Left hindlimb (tissue), 1 donor: ENCODE results near the gene CTSO.
"Not testable (repeated sequence)": the region's sequence is repeated elsewhere in the genome, so short reads cannot be mapped to it uniquely, and the experiment has no call there.

Experiments used
- DNase-seq: peaks from one replicate; pipeline ENCODE4 v3.0.0-alpha.2; 2018

Gene CTSO

GRCh38 chr4:155954118-155954685, 536 bp upstream of the CTSO start:
- peak; percentile 32 for DNase-seq

- DNase-seq: no peak
These were observed 1.2 kb downstream of the CTSO start for GRCh38 chr4:155952501-155952901.

GRCh38 chr4:155950461-155950860, 3.2 kb downstream of the CTSO start:
- DNase-seq: no peak

- DNase-seq: no peak
These were observed 5.1 kb downstream of the CTSO start for GRCh38 chr4:155948541-155948940.

GRCh38 chr4:155946486-155946885, 7.2 kb downstream of the CTSO start:
- no peak for DNase-seq

GRCh38 chr4:155944516-155944915, 9.2 kb downstream of the CTSO start:
- no peak for DNase-seq

GRCh38 chr4:155943605-155944291, 9.9 kb downstream of the CTSO start:
- no peak for DNase-seq

GRCh38 chr4:155941820-155942219, 11.8 kb downstream of the CTSO start:
- no peak for DNase-seq

- DNase-seq: no peak
These were observed 12.4 kb downstream of the CTSO start for GRCh38 chr4:155941085-155941790.

GRCh38 chr4:155935389-155935986, 18.2 kb downstream of the CTSO start:
- DNase-seq: no peak

GRCh38 chr4:155934634-155935033, 19.0 kb downstream of the CTSO start:
- not testable (repeated sequence) for DNase-seq

- no peak for DNase-seq
These were observed 22.0 kb downstream of the CTSO start for GRCh38 chr4:155931634-155932033.

GRCh38 chr4:155930330-155930729, 23.3 kb downstream of the CTSO start:
- no peak for DNase-seq

GRCh38 chr4:155929833-155930232, 23.8 kb downstream of the CTSO start:
- no peak for DNase-seq

- no peak for DNase-seq
These were observed 29.0 kb downstream of the CTSO start for GRCh38 chr4:155924637-155925036.

- DNase-seq: no peak
These were observed 32.1 kb downstream of the CTSO start for GRCh38 chr4:155921597-155921996.

GRCh38 chr4:155914782-155915181, 38.9 kb downstream of the CTSO start:
- DNase-seq: no peak

- no peak for DNase-seq
These were observed 41.8 kb downstream of the CTSO start for GRCh38 chr4:155911905-155912304.

GRCh38 chr4:155909615-155910226, 43.9 kb downstream of the CTSO start:
- DNase-seq: no peak

- no peak for DNase-seq
These were observed 45.2 kb downstream of the CTSO start for GRCh38 chr4:155908187-155909139.

GRCh38 chr4:155907556-155907955, 46.1 kb downstream of the CTSO start:
- no peak for DNase-seq
